Retinal pigment epithelial cell (primary cell): ENCODE measurements around the gene KRTAP20-4.

Source experiments
- DNase-seq: peaks from one replicate; pipeline ENCODE4 v3.0.0-alpha.2; 2010; ENCODE audit warnings: low read depth
- H3K4me3 ChIP-seq: 2 replicates; pipeline ENCODE4 v1.5.1; 2011; ENCODE audit warnings: mild to moderate bottlenecking, low read length, control low read depth, moderate library complexity
- TF ChIP-seq, protein P1 (sequence below): conservative IDR thresholded peaks from 2 replicates; pipeline ENCODE4 v1.5.1; 2011; ENCODE audit warnings: low read depth, low read length, control low read depth, inconsistent platforms

The KRTAP20-4 gene

DNA sequence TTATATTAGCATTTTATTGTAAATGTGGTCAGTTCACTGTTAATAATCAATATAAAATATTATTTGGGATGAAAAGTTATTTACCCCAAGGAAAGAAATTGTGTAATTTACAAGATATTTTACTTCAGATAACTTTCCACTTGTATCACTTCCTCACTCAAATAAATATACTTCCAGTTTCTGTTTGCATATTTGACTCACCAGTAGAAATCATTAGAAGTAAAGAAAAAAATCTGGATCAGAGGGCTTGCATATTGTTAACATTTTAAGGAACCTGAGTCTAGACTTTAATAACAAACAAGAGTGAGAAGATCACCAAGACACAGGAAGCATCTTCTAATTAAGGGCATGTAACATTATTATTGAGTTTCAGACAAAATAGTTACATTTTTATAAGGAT lies 347 bp upstream of the KRTAP20-4 start:
- H3K4me3 ChIP-seq, result no peak overlapping the region
- no peak for DNase-seq
- TF ChIP-seq, protein P1, sequence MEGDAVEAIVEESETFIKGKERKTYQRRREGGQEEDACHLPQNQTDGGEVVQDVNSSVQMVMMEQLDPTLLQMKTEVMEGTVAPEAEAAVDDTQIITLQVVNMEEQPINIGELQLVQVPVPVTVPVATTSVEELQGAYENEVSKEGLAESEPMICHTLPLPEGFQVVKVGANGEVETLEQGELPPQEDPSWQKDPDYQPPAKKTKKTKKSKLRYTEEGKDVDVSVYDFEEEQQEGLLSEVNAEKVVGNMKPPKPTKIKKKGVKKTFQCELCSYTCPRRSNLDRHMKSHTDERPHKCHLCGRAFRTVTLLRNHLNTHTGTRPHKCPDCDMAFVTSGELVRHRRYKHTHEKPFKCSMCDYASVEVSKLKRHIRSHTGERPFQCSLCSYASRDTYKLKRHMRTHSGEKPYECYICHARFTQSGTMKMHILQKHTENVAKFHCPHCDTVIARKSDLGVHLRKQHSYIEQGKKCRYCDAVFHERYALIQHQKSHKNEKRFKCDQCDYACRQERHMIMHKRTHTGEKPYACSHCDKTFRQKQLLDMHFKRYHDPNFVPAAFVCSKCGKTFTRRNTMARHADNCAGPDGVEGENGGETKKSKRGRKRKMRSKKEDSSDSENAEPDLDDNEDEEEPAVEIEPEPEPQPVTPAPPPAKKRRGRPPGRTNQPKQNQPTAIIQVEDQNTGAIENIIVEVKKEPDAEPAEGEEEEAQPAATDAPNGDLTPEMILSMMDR, result no peak

DNA sequence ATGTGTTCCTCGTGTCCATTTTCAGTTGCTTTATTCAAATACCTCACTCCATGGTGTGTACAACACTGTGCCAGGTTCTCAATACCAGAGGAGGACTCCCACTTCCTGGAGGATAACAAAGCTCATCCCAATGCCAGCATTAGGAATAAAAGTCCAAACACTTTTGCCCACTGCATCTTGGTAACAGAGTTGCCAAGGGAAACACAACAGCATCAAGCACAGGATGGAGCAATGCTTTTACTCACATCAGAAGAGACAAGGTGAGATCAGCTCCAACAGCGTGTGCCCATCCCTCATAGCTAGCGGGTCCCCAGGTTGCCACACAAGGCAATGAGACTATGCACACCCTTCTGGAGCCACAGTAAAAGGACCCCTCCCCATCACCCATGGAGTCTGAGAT lies 2.9 kb downstream of the KRTAP20-4 start:
- TF ChIP-seq, protein P1, result no peak
- H3K4me3 ChIP-seq, result no peak overlapping the region
- DNase-seq, result no peak

DNA sequence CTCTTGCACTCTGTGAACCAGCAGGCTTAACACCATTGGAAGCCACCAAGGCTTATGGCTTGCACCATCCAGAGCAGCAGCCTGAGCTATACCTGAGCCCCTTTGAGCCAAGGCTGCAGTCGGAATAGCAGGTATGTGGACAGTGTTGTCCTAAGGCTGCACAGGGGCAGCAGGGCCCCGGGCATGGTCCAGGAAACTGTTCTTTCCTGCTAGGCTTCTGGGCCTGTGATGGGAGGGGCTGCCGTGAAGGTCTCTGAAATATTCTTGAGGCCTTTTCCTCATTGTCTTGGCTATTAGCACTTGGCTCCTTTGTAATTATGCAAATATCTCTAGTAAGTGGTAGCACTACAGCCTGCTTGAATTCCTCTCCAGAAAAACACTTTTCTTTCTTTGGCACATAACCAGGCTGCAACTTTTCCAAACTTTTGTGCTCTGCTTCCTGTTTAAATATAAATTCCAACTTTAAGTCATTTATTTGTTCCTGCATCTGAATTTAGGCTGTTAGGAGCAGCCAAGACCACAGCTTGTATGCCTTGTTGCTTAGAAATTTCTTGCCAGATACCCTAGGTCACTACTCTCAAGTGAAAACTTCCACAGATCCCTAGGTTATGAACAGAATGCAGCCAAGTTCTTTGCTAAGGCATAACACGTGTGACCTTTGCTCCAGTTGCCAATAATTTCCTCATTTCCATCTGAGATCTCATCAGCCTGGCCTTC lies 5.2 kb downstream of the KRTAP20-4 start:
- no peak overlapping the region for H3K4me3 ChIP-seq
- TF ChIP-seq, protein P1, result no peak
- DNase-seq, result no peak

DNA sequence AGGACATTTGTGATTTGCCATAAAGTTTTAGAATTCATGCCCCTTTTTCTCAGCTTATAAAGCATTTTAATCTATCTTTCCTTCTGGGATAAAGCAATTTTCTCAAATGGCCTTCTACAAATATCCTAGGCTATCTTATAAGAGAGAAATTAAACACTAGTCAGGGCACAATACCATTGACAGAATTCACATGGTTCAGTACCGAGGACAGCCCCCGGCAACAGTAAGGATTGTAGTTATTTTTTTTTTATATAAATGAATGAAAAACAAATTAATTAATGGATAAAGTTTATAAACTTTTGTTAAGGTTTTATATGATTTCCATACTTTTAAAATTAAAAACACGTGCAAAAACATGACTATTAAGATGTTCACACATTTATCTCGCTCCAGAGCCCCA lies 7.7 kb downstream of the KRTAP20-4 start:
- TF ChIP-seq, protein P1, result no peak
- no peak for DNase-seq
- no peak overlapping the region for H3K4me3 ChIP-seq

DNA sequence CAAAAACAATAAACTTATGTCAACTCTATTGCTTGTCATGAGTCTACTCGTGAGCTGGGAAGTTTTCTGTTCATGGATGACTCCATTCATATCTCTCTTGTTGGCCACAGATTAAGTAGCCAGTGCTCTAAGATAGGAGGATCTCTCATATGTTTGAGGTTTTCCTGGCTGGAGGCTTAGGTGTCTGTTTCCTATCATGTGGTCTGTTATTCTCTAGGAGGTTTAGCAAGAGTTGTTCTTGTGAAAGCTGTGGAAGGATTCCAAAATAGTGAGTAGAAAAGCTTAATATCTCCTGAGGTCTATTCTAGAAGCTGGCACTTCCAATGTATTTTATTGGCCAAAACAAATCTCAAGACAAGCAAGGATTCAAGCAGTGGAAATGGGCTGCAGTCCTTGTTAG lies 8.8 kb downstream of the KRTAP20-4 start:
- no peak overlapping the region for H3K4me3 ChIP-seq
- DNase-seq, result no peak
- TF ChIP-seq, protein P1, result no peak

DNA sequence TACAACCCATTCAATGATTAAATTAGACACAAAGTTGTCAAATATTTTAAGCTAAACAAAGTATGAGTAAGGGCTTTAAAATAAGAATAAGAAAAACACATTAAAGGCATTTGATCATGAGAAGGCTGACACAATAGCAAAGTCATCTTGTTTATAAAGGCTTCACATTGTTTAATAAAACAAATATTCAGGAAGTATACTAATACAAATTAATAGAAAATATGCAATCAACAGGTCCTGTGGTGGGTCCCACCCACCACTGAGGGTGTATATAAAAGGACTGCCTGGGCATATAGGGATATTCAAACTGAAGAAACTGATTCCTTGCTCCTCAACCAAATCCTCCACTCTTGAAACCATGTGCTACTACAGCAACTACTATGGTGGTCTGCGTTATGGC lies 14.5 kb downstream of the KRTAP20-4 start, which contains the start of gene KRTAP20-2:
TSS of gene KRTAP20-2 (plus strand) at position 301 of the 400 bp plus-strand sequence. CDS start at position 359, 58 bp downstream.
- TF ChIP-seq, protein P1, result no peak
- H3K4me3 ChIP-seq, result no peak within 1 kb of the TSS

DNA sequence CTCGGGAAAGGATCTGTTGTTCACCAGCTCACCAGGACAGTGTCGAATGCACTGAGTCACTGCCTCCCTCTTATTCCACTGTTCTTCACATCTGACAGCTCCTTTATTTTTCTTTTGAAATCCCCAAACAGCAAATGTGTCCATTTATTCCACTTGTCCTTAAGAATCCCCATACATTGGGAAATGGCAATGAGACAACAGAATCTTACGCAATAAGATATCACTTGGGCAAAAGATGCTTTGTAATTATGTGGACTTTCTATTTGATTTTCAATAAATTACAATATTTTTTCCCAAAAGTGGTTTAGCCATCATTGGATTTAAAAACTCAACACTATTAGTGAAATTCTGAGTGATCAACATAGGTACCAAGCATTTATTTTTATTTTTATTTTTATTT lies 18.3 kb downstream of the KRTAP20-4 start:
- TF ChIP-seq, protein P1, result no peak
- no peak overlapping the region for H3K4me3 ChIP-seq
- no peak for DNase-seq

More for the DNA sequence above, 14.5 kb downstream of the KRTAP20-4 start, which contains the start of gene KRTAP20-2:
- no peak for DNase-seq
